Suppressor macrophage (primary cell): ENCODE results near the gene LSM7.
A peak's percentile ranks its signal among the peaks of the same experiment; 100 is the strongest.

ENCODE experiments used
- DNase-seq, 4 experiments: peaks; one replicate each; pipeline ENCODE4 v3.0.0-alpha.2; 2020 to 2022

The LSM7 gene

GRCh38 chr19:2321565-2322283, 6.7 kb downstream of the LSM7 start:
- DNase-seq, result no peak

DNA sequence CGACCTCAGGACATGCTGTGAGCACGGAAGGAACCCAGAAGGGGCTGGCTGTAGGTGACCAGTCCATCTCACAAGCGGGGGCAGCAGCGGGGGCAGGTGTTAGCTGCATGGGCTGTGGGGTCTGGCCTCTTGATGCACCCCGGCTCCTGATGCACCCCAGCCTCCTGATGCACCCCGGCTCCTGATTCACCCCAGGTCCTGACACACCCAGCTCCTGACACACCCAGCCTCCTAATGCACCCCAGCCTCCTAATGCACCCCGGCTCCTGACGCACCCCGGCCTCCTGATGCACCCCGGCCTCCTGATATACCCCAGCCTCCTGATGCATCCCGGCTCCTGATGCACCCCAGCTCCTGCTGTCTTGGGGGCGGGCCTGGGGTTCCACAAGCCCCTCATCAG, 7.4 kb downstream of the LSM7 start:
- DNase-seq, result no peak

- DNase-seq, result no peak
These were observed 8.3 kb downstream of the LSM7 start for GRCh38 chr19:2320049-2320448.

GRCh38 chr19:2319551-2319950, 8.8 kb downstream of the LSM7 start:
- no peak for DNase-seq

DNA sequence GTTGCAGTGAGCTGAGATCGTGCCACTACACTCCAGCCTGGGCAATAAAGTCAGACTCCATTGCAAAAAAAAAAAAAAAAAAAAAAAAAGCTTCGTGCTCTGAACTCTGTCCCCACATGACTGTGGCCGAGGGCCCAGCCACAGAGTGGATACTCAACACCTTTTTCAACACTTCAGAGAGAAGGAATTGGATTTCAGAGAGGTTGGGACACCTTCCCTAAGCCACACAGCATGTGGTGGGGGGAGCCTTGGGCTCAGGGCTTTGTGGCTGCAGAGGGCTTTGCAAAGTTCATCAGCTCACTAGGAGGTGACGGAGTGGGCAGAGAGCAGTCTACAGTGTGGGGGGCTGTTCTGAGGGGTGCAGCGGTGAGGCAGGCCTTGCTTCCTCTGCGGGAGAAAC, 9.5 kb downstream of the LSM7 start:
- DNase-seq, result no peak

- no peak for DNase-seq
These were observed 10.6 kb downstream of the LSM7 start for GRCh38 chr19:2317756-2318155.

DNA sequence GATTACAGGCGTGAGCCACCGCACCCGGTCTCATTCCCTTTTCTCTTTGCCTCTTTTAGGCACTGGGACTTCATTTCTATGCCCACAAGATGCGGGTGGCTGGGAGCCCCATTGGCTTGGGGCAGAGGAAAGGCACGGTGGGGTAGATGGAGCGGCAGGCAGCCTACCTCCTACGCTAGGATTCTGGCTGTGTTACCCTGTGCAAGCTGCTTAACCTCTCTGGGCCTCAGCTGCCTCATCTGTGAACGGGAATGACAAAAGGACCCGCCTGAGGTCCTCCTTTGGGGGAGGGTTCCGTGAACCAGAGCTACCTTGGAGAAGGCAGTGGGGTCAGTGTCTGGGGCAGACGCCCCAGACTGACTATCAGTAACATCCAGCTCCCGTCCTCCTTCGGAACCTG, 11.1 kb downstream of the LSM7 start:
- DNase-seq, result no peak

GRCh38 chr19:2315818-2316353, 12.5 kb downstream of the LSM7 start:
- DNase-seq, result peak; percentile 91 to 96 (median 94)

DNA sequence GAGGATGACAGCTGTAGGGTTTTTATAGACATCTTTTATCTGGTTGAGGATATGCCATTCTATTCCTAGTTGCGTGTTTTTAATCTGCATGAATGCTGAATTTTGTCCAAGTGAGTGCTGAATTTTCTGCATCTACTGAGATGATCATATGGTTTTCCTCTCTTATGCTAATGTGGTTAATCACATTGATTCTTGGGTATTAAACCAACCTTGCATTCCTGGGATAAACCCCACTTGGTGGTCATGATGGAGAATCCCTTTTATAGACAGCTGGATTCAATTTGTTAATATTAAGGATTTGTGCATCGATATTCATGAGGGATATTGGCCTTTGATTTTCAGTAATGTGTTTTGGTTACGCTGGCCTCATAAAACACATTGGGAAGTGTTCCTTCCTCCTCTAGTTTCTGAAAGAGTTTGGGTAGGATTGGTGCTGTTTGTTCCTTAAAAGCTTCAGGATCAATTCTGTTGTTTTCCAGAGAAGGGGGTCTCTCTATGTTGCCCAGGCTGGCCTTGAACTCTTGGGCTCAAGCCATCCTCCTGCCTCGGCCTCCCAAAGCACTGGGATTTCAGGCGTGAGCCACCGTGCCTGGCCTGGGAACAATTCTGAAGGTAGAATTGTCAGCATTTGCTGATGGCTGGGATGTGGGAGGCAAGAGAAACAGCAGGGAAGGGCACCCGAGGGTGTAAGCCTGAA, 13.1 kb downstream of the LSM7 start:
- DNase-seq, result no peak

DNA sequence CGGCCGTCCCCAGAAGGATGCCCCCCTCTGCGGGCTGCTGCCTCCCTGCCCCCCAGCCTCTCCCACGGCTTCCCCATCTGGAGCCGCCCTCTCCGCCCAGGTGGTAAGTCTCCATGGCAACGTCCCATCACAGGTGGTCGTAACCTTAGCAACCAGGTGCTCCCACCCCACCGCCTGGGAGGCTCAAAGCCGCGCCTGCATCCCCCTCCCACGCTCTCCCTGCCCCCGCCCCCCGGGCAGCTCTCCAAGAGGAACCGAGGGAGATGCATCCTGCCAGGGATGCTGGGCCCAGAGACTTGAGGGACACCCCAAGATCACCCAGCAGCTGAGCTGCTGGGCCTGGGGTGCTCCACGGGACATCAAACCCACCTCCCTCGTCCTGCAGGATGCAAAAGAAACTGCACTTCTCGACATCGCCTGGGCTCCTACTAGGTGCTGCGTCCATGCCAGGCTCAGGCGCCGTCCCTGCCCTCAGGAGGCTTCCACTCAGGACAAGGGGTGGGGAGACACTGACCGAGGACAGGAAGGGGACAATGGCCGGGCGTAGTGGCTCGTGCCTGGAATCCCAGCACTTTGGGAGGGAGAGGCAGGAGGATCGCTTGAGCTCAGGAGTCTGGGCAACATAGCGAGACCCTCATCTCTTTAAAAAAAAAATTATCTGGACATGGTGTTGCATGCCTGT, 15.4 kb downstream of the LSM7 start:
- no peak for DNase-seq

DNA sequence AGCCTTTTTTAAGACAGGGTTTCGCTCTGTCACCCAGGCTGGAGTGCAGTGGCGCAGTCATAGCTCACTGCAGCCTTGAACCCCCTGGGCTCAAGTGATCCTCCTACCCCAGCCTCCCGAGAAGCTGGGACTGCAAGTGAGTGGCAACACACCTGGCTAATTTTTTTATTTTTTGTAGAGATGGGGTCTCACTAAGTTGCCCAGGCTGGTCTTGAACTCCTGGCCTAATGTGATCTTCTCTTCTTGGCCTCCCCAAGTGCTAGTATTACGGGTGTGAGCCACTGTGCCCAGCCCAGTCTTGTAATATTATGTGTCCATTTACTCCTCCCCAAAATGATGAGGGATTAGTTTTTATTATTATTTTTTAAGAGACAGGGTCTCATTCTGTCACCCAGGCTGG, 17.3 kb downstream of the LSM7 start:
- DNase-seq, result no peak

GRCh38 chr19:2309734-2310362, 18.5 kb downstream of the LSM7 start:
- no peak for DNase-seq

DNA sequence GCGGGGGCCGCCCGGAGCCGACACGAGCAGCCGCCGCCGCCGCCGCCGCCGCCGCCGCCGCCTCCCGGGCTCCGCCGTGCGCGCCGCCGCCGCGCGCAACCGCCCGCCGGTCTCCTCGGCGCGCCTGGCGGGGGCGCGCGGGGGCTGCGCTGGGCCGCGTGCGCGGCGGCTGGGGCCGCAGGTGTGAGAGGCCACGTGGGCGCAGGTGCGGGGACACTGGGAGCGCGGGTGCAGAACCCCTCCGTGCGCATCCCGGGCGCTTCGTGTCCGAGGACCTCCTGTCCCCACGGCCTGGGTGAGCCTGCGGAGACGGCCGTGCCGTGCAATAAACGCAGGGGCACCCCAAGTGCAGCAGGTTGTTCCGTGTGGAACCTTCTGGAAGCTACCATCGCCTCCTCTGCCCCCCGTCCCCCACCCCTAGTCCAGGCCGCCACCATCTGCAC, 20.3 kb downstream of the LSM7 start, which contains the start of gene LINGO3:
Gene LINGO3, minus strand, starts transcription at position 41 of the 443 bp plus-strand sequence. CDS start 16,378 bp downstream, outside the sequence.
- no peak for DNase-seq

DNA sequence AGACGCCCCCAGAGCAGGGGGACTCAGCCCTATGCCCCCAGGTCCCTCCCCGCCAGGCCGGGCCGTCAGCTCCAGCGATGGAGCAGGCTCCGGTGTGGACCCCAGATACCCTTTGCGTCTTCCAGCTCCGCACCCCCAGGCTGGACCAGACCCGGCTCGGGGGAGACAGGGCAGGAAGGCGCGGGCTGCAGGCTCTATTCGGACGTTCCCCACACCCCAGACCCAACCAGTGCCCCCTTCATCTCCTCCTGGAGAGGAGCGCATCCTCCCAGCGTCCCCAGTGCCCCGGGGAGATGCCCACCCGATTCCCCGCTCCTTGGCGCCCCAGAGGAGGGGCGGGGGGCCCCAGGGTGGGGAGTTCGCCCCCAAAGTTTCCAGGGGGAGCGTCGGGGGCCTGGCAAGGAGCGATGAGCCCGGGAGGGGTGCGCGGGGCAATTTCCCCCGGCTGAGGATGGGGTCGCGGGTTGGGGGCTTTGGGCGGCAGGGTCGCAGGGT, 20.8 kb downstream of the LSM7 start:
- DNase-seq, result no peak

DNA sequence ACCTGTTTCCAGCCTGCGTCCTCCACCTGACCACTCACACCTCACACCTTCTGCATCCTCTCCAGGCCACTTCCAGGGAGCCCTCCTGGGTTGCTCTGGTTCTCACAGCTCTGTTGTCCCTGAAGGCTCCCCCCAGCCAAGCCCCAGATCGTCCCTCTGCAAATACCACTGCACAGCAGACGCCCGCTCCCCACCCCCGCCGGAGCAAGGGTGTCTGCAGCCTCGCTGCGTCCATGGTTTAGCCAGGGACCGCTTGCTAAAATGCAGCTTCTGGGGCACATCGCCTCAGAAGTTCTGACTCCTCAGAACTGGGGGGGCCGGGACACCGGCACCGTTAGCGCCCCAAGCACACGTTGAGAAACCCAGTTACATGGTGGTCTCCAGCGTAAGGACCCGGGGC, 21.4 kb downstream of the LSM7 start:
- DNase-seq, result no peak

DNA sequence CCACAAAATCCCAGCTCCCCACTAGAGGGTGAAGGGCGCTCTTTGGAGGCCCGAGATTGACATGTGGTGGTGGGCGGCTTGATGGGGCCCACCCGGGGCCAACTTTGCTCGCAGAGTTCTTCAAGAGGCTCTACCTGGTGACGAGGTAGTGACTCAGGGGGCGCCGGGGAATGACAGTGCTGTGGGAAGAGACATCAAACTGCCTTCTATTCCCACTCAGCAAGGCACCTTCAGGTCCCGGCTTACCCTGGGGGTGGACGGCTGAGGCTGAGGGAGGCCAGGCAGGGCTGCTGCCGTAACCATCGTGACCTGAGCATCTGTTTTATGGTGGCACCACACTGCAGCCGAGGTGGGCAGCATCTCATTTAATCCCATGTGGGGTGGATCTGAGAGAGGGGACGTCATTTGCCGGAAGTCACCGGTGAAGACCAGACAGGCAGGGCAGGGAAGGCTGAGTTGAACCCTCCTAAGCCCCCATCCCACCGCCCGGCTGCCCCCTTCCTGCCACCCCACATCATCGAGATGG, 22.0 kb downstream of the LSM7 start:
- no peak for DNase-seq

- no peak for DNase-seq
These were observed 22.7 kb downstream of the LSM7 start for GRCh38 chr19:2305452-2306280.

GRCh38 chr19:2303211-2303798, 25.1 kb downstream of the LSM7 start:
- no peak for DNase-seq

GRCh38 chr19:2302319-2303210, 25.8 kb downstream of the LSM7 start:
- peak; percentile 44 to 69 (median 60) for DNase-seq

DNA sequence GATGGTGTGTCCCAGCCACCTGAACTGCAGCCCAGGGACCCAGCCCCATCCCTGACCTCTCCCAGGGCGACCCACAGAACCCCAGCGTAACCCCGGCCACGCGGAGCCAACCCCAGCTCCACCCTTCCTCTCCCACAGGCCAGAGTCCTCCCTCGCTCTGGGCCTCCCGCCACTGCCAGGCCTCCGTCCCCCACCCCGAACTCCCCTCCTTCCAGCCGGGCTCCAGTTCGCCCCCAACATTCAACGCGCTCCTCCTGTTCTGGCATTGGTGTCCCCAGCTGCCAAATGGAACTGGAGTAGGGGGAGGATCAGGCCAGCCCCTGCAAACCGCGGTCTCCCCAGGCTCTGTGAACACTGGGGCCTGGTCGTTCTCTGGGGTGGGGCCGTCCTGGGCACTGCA, 27.9 kb downstream of the LSM7 start:
- no peak for DNase-seq
